D721Med (cell line): ENCODE measurements around the gene MTFMT.

Source experiments
- DNase-seq: peaks from one replicate; pipeline ENCODE4 v3.0.0; 2011; ENCODE audit warnings: low spot score; ENCODE audit not compliant: insufficient read length
- FAIRE-seq: peaks from 2 replicates; lab custom pipeline; 2011; peaks lifted over from hg19 to GRCh38; lab: Jason Lieb, UNC
- CTCF ChIP-seq: IDR thresholded peaks from 2 replicates; pipeline ENCODE4 v1.5.1; 2012; ENCODE audit warnings: mild to moderate bottlenecking, control low read depth; ENCODE audit not compliant: insufficient read depth; ENCODE audit errors: missing control alignments

The MTFMT gene

GRCh38 chr15:64987136-64987535 lies 42.3 kb downstream of the MTFMT start:
- DNase-seq (no peak), FAIRE-seq (no peak)
- TF ChIP-seq CTCF: no peak

- FAIRE-seq: no peak
- no peak for DNase-seq
- no peak for TF ChIP-seq CTCF
These were observed 43.9 kb downstream of the MTFMT start for GRCh38 chr15:64985366-64986033.

GRCh38 chr15:64982472-64982871 lies 47.0 kb downstream of the MTFMT start:
- TF ChIP-seq CTCF: no peak
- no peak for DNase-seq
- FAIRE-seq: no peak

- DNase-seq (no peak), FAIRE-seq (no peak)
- TF ChIP-seq CTCF: no peak
These were observed 47.5 kb downstream of the MTFMT start for GRCh38 chr15:64981812-64982431.

GRCh38 chr15:64979252-64979710 lies 50.2 kb downstream of the MTFMT start:
- no peak for TF ChIP-seq CTCF
- FAIRE-seq: no peak

GRCh38 chr15:64975390-64975789 lies 54.0 kb downstream of the MTFMT start:
- no peak for FAIRE-seq
- DNase-seq: no peak
- TF ChIP-seq CTCF: no peak

More at GRCh38 chr15:64979252-64979710, 50.2 kb downstream of the MTFMT start:
- DNase-seq: no peak

GRCh38 chr15:64970698-64971097 lies 58.7 kb downstream of the MTFMT start:
- TF ChIP-seq CTCF: no peak
- FAIRE-seq (no peak), DNase-seq (no peak)
